GM18519 (cell line): ENCODE results near the gene RORC.

Experiments used
- ATAC-seq: cut with Tn5 transposase; IDR thresholded peaks from one replicate; pipeline ENCODE4 v1.9.1; 2021; ENCODE audit warnings: mild to moderate bottlenecking, moderate library complexity; ENCODE audit not compliant: unreplicated experiment, low FRiP score

The RORC gene

DNA sequence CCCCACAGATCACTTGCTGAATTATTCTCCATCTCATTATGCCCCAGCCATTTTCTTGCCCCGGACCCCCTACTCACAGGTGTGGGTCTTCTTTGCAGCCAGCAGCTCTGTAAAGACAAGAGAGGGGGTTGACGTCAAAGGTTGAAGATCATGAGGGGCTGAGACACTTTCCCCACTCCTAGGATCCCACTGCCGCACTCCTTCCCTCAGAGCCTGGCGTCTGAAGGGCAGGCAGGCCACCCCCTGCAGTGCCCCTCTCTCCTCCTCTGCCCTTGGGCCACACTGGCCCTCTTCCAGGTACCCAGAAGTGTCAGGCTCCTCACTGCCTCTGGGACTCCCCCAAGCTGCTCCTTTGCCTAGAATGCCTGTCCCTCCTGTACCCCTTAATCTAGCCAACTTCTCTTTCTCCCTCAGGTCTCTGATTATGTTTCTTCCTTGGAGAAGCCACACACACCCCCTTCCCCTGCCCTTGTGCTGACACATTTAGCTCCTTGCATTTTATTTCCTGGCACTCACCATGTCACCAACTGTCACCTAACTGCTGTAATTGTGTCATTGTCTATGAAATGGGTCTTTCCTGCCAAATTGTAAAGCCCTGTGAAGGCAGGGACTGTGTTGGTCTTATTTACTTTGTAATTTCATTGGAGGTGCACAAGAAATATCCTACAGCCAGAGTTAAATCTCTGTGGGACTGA, 2.1 kb downstream of the RORC start:
- no peak for ATAC-seq

GRCh38 chr1:151828921-151829320, 2.7 kb downstream of the RORC start:
- no peak for ATAC-seq

DNA sequence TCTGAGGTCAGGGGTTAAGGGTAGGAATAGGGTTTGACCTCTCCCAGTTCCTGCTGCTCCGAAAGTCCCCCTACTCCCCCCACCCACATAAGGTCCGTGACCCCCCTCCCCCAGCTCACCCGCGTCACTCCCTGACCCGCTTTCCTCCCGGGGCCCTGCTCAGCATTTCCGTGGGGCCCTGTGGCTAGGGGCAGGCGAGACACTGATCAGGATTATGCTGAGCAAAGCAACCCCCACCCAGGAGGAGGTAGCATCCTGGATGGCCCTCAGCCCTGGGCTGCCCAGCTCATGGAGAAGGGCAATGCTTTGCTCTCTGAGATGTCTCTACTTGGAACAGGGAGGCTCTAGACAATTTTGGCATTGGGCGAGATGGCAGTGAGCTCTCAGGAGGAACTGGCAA, 3.7 kb downstream of the RORC start:
- no peak for ATAC-seq

DNA sequence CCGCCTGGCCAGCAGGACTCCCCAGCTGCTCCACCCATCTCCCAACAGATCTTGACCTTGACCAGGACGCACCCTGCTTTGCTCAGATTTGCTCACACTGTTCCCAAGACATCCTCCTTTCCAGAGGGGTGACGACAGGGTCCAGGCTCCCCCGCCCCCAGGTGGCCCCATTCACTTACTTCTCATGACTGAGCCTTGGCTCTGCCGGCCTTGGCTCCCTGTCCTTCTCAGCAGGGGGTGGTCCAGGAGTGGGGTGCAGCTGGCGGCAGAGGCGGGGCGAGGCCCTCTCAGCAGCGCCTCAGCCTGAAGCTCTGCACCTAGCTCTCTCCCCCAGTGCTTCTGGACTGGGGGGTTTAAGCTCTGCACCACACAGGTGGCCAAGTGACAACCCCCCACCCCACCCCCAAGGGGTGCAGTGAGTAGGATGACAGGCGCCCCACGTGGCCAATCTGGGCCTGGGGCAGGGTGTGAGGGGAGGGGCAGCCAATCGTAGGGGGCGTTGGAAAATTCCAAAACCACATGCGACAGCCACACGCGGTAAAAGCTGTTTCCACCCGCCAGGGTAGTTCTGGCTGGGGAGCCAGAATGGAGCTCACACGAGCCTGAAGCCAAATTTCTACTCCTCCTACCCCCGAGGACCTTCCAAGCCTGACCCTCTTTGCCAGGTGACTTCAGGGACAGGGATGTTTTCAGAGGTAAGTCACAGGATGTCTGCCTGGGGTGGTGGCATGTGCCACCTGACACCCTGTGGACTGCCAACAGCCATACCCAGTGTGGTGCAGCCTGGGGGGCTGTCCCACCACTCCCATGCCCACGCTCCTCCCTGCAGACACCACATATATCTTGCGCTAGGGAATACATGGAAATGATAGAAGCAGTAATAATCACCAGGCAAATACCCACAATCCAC, 5.6 kb downstream of the RORC start:
- ATAC-seq, result no peak

- ATAC-seq, result no peak
These were observed 6.4 kb downstream of the RORC start for GRCh38 chr1:151825204-151825603.

DNA sequence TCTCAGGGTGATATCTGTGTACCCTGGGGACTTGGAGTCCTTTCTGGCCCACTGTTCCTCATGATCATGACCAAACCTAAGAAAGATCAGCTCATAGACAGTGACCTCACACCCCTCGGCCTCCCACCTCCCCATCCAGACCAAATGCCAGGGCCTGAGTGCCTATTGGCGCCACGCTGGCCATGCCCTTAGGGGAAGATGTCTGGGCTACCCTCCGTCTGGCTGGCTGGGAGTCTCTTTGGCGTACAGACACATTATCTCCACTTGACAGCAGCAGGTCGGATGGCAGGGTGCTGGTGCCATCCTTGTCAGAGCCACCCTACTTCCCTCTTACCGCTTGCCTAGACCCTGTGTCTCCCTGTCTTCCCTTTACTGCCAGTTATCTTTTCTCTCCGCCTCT, 8.4 kb downstream of the RORC start:
- no peak for ATAC-seq

GRCh38 chr1:151822404-151822803, 9.2 kb downstream of the RORC start:
- ATAC-seq, result no peak

- no peak for ATAC-seq
These were observed 10.7 kb downstream of the RORC start for GRCh38 chr1:151820940-151821339.

DNA sequence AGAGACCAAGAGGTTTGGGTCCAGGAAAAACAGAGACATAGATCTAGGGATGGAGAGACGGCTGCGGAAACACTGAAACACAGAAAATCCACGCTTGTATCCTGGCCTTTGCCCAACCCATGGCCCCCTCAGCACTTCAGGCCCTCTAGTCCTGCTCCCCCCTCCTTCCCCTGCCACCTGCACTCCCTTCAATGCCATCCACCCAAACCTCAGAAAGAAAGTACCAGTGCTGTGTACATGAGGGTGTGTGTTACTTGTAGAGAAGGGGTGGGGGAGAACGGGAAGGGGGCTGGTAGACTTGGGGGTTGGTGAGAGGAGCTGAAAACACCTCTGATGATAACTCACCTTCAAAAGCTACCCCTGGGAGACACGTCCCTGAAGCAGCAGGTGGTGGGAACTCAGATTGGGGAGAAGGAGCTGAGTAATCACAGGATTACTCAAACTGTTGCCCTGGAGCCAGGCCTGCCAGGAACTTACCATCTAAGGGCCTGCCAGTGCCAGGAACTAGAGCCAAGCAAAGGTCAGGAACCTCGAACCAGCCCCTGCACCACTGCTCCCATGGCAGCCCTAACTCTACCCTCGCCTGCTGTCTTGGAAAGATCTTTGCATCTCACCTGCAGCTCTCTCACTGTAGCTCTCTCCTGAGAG, 11.5 kb downstream of the RORC start:
- no peak for ATAC-seq

- no peak for ATAC-seq
These were observed 12.3 kb downstream of the RORC start for GRCh38 chr1:151819227-151819835.

GRCh38 chr1:151817353-151817730, 14.3 kb downstream of the RORC start:
- no peak for ATAC-seq

GRCh38 chr1:151816548-151817352, 14.9 kb downstream of the RORC start:
- ATAC-seq, result no peak

- no peak for ATAC-seq
These were observed 15.8 kb downstream of the RORC start for GRCh38 chr1:151815716-151816327.

DNA sequence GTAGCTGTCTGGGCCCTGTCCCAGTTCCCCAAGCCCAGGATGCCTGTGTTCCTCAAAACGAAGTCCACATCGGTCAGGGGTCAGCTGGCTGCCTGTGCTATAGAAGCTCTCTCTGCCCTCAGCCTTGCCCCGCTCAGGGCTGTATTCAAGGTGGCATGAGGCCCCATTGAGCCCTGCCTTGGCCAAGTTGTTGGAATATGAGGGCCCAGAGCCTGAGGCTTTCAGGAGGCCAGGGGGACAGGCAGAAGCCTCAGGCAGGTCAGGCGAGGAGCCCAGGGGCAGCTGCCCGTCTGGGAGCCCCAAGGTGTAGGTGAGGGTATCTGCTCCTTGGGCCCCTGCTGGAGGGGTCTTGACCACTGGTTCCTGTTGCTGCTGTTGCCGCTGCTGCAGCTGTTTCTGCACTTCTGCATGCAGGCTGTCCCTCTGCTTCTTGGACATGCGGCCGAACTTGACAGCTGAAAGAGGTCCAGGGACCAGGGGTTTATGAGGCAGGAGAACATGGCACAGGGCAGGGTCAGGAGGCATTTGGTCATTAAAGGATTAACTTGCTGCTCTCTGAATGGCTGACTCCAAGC, 16.5 kb downstream of the RORC start:
- no peak for ATAC-seq

- ATAC-seq, result no peak
These were observed 17.2 kb downstream of the RORC start for GRCh38 chr1:151814426-151814825.

DNA sequence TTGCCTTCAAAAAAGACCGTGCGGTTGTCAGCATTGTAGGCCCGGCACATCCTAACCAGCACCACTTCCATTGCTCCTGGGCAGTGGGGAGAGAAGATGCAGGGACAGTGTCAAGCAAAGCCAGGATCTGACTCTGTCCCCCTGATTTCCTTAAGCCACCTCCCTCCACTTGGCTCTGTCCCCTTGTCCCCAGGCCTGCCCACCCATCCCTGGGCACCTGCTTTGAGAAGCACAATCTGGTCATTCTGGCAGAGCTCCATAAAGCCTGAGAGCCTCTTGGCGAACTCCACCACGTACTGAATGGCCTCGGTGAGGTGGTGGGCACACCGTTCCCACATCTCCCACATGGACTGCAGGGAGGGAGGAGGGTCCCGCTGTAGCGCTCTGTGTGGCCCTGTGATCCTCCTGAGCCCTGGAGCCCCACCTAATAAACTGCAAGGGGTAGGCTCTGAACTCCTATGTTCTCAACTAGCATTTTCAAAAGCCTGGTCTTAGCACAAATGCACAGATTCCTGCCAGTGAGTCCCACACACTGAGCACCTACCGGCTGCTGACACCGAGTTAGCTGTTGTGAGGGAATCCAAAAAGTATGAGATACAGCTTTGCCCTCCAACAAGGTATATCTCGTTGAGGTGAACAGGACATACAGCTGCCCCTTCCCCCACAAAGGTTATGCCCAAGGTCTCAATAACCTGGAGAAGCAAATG, 18.2 kb downstream of the RORC start:
- no peak for ATAC-seq

DNA sequence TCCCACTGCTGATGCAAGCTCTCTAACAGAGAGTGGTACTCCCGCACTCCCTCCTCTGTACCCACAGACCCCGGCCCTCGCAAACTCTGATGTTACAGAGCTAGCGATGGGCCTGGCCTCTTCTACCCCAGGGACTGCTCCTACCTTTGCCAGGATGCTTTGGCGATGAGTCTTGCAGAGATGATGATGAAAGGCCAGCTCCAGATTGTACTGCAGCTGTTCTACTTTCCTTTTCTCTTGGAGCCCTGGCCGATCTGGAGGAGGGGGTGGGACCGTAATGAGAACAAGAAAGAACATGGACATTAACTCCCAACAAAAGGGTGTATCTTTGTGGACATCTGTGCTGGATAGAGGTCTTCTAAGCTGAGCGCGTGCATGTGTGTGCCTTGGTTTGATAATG, 20.4 kb downstream of the RORC start:
- ATAC-seq, result no peak

GRCh38 chr1:151809985-151810556, 21.5 kb downstream of the RORC start:
- ATAC-seq, result no peak
